K562 (cell line): ENCODE measurements around the gene SLC41A3. TPM values are rescaled to one million over a fixed set of nuclear protein-coding genes. Genes with fewer than 3 reads are reported as not detected.

Source experiments
- ATAC-seq: fragments of 200-7000 bp; cut with Tn5 transposase; 3 replicates; pipeline ENCODE4 v1.9.1; 2020; ENCODE audit warnings: moderate library complexity
- BruUV-seq: library from RNA; stranded (reverse); fragments of 400-500 nt; replicated peaks from 2 replicates; lab custom pipeline; 2021; lab: Mats Ljungman, UMichigan
- CTCF ChIA-PET: fragments of 300-600 bp; formaldehyde crosslinking; extraction: SDS; loops from one replicate; lab custom pipeline; 2021; ENCODE audit warnings: low intra/inter-chr PET ratio; lab: Yijun Ruan, JAX
- POLR2A ChIA-PET: fragments of 300-600, 350-650 bp; sonication (Branson Sonifier 250); formaldehyde crosslinking; extraction: SDS; loops from one replicate; lab custom pipeline; 2021; ENCODE audit warnings: antibody characterized with exemption, inconsistent platforms; lab: Yijun Ruan, JAX
- DNase-seq, 4 experiments: peaks; one replicate each; pipeline versions ENCODE4 v3.0.0 to v3.0.0-alpha.2; 2011 to 2018; ENCODE audit warnings: low spot score in 3 of 4, mixed read lengths in 3 of 4; ENCODE audit errors: extremely low read depth in 1 of 4
- FAIRE-seq: peaks from 2 replicates; lab custom pipeline; 2011; peaks lifted over from hg19 to GRCh38; lab: Jason Lieb, UNC
- H2AFZ ChIP-seq: 2 replicates; pipeline ENCODE4 v1.6.0; 2011; ENCODE audit warnings: low read depth, low read length, control low read depth, inconsistent platforms
- H3K27ac ChIP-seq: fragments of 200-600 bp; 3 replicates; pipeline ENCODE4 v1.8.0; 2011; ENCODE audit warnings: low read depth, mild to moderate bottlenecking, control low read depth, inconsistent platforms, low read length, moderate library complexity, mixed read lengths; ENCODE audit errors: extremely low read depth
- H3K27me3 ChIP-seq, 2 experiments: fragments of 300-600 bp in 1 of 2; 2 replicates in 1 of 2; 3 replicates in 1 of 2; pipeline versions ENCODE4 v1.6.0 to v1.8.0; 2011; ENCODE audit warnings: inconsistent platforms in 2 of 2, low read length in 2 of 2, mild to moderate bottlenecking in 1 of 2, mixed read lengths in 1 of 2, moderate library complexity in 1 of 2; ENCODE audit not compliant: control insufficient read depth in 2 of 2, insufficient read depth in 2 of 2
- H3K36me3 ChIP-seq: fragments of 300-600 bp; 3 replicates; pipeline ENCODE4 v1.8.0; 2011; ENCODE audit warnings: mild to moderate bottlenecking, low read length, inconsistent platforms; ENCODE audit not compliant: control insufficient read depth, insufficient read depth
- H3K4me1 ChIP-seq, 2 experiments: fragments of 200-600 bp in 1 of 2; replicated peaks in 1 of 2; 2 replicates in 1 of 2; 3 replicates in 1 of 2; pipeline versions ENCODE4 v1.5.1 to v1.8.0; 2011; ENCODE audit warnings: inconsistent platforms in 2 of 2, low read length in 2 of 2, mild to moderate bottlenecking in 1 of 2, mixed read lengths in 1 of 2, moderate library complexity in 1 of 2; ENCODE audit not compliant: control insufficient read depth in 2 of 2, insufficient read depth in 2 of 2
- H3K4me2 ChIP-seq: 2 replicates; pipeline ENCODE4 v1.6.1; 2011; ENCODE audit warnings: low read length, control low read depth, inconsistent platforms, mixed read lengths; ENCODE audit not compliant: insufficient read depth
- H3K4me3 ChIP-seq: fragments of 200-600 bp; sonication (generic), shearing (Covaris generic); 2 replicates; pipeline ENCODE4 v1.5.1; 2016; ENCODE audit warnings: control low read depth, inconsistent platforms
- H3K79me2 ChIP-seq: fragments of 200-600 bp; 3 replicates; pipeline ENCODE4 v1.8.0; 2011; ENCODE audit warnings: low read length, inconsistent platforms; ENCODE audit not compliant: control insufficient read depth, insufficient read depth
- H3K9ac ChIP-seq, 2 experiments: 2 replicates each; pipeline versions ENCODE4 v1.6.0 to v1.6.1; 2011; ENCODE audit warnings: low read depth in 2 of 2, low read length in 2 of 2, control low read depth in 1 of 2, inconsistent platforms in 1 of 2, mild to moderate bottlenecking in 1 of 2, mixed read lengths in 1 of 2; ENCODE audit not compliant: insufficient read depth in 1 of 2
- H3K9me1 ChIP-seq: one replicate; pipeline ENCODE4 v1.6.0; 2011; ENCODE audit warnings: inconsistent platforms, mild to moderate bottlenecking, low read length, moderate library complexity; ENCODE audit not compliant: control insufficient read depth, insufficient read depth
- H3K9me3 ChIP-seq: replicated peaks from 2 replicates; pipeline ENCODE4 v1.5.1; 2011; ENCODE audit warnings: low read depth, low read length, inconsistent platforms; ENCODE audit not compliant: control insufficient read depth, insufficient read depth
- H4K20me1 ChIP-seq: replicated peaks from 2 replicates; pipeline ENCODE4 v1.6.1; 2011; ENCODE audit warnings: low read length, inconsistent platforms, mixed read lengths; ENCODE audit not compliant: control insufficient read depth, insufficient read depth
- ETV1 ChIP-seq: fragments of 450-650 bp; conservative IDR thresholded peaks from 2 replicates; pipeline ENCODE4 v1.6.1; 2016; ENCODE audit warnings: missing genetic modification characterization, control low read depth, low read depth, missing compliant biosample characterization
- HNRNPH1 ChIP-seq: fragments of 200-400 bp; formaldehyde crosslinking; optimal IDR thresholded peaks from 2 replicates; pipeline ENCODE3; 2017; ENCODE audit warnings: low read depth, mild to moderate bottlenecking, low read length, moderate library complexity
- KAT8 ChIP-seq: fragments of 450-650 bp; IDR thresholded peaks from 2 replicates; pipeline ENCODE4 v1.6.1; 2016; ENCODE audit warnings: low read depth, mild to moderate bottlenecking
- PYGO2 ChIP-seq: fragments of 450-650 bp; IDR thresholded peaks from 2 replicates; pipeline ENCODE4 v1.6.1; 2016; ENCODE audit warnings: mild to moderate bottlenecking, missing genetic modification characterization, moderate library complexity, missing compliant biosample characterization
- YBX1 ChIP-seq: fragments of 450-650 bp; IDR thresholded peaks from 2 replicates; pipeline ENCODE4 v1.7.1; 2016; ENCODE audit warnings: mild to moderate bottlenecking
- ZNF79 ChIP-seq: fragments of 250-450 bp; sonication (Bioruptor Pico); IDR thresholded peaks from 2 replicates; pipeline ENCODE4 v1.4.0; 2020; ENCODE audit warnings: low read depth, mild to moderate bottlenecking, moderate library complexity
- ZSCAN29 ChIP-seq: fragments of 450-650 bp; IDR thresholded peaks from 2 replicates; pipeline ENCODE4 v1.6.1; 2017
- WGBS: fragments of 100-300 bp; shearing (Covaris generic); methylation state at CpG from one replicate; pipeline ENCODE4 v1.1.6; 2016; ENCODE audit warnings: low coverage, mixed read lengths; ENCODE audit not compliant: insufficient coverage; ENCODE audit errors: missing lambda C conversion rate; 5-methylcytosine and 5-hydroxymethylcytosine counted together
- in situ Hi-C: fragments of 300-500 bp; cut with MboI; formaldehyde crosslinking; loops from 4 replicates; pipeline ENCODE4 v1.15.0; 2018; ENCODE audit warnings: inconsistent platforms, mixed read lengths
- intact Hi-C: fragments of 100-400 bp; cut with micrococcal nuclease; formaldehyde crosslinking; loops from 2 replicates; pipeline ENCODE4 v1.14.2; 2022
- polyA plus RNA-seq, 8 experiments: library from polyadenylated mRNA; depleted of rRNA in 4 of 8; stranded (reverse) in 5 of 8; unstranded in 3 of 8; fragments of >200 nt; fragmentation: Nextera tagmentation in 2 of 8; fragmentation: Illumina TruSeq in 1 of 8; extraction: Ambion mirVana in 2 of 8; extraction: Trizol in 1 of 8; gene quantifications; 2 replicates each; pipeline versions ENCODE4 v1.2.1 to v1.2.3, GENCODE V29; 2011 to 2014; ENCODE audit warnings: inconsistent platforms in 1 of 8, missing spikeins in 1 of 8
- total RNA-seq, 7 experiments: library from RNA; depleted of rRNA in 6 of 7; stranded (reverse); fragments of >200 nt in 6 of 7; fragmentation: Illumina TruSeq in 2 of 7; extraction: Trizol in 2 of 7; gene quantifications; 2 replicates each; pipeline versions ENCODE4 v1.2.1 to v1.2.3, GENCODE V29; 2011 to 2021; ENCODE audit warnings: low replicate concordance in 1 of 7
- TF ChIP-seq, protein P1 (sequence below): fragments of 150-350 bp; conservative IDR thresholded peaks from 2 replicates; pipeline ENCODE4 v1.6.1; 2014; ENCODE audit warnings: low read length
- TF ChIP-seq, protein P2 (sequence below): fragments of 250-450 bp; sonication (Bioruptor Pico); IDR thresholded peaks from 2 replicates; pipeline ENCODE4 v1.4.0; 2020; ENCODE audit warnings: mild to moderate bottlenecking

SLC41A3 gene
- total and polyA plus RNA-seq, 9 of the 15 experiments (the other 6 are each of a cell fraction or from before 2014, with no cell fraction given): 4.1 to 20.7 (median 11.2) TPM

DNA sequence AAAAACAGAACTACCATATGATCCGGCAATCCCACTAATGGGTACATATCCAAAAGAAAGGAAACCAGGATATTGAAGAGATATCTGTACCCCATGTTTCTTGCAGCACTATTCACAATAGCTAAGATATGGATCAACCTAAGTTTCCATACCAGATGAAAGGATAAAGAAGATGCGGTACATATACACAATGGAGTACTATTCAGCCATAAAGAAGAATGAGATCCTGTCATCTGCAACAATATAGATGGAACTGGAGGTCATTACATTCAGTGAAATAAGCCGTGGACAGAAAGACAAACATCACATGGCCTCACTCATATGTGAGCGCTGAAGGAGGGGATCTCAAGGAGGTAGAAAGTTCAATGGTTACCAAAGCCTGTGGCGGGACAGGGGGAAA is 3.0 kb downstream of the SLC41A3 start:
- DNase-seq (no peak), ATAC-seq (no peak)
- Histone ChIP-seq H3K9me1 (no peaks in the 10 kb centered on the region), H4K20me1 (no peaks in the 10 kb centered on the region), H3K27me3 (no peaks in the 10 kb centered on the region), H3K36me3 (no peaks in the 10 kb centered on the region), H3K79me2 (peaks cover 7% of the 10 kb centered on the region; the same call in 2 of the 3 replicates), H3K4me1 (peaks cover 10 to 17% of the 10 kb centered on the region in 2 experiments; a peak in 4 of 5 replicates), H2AFZ (no peak overlapping the region), H3K4me3 (no peak overlapping the region), H3K9ac (no peak overlapping the region)
- in situ Hi-C loops: no loop called here
- BruUV-seq: no TSS peak
- ChIA-PET CTCF (no interaction called here), POLR2A (interaction anchor here (1.2 kb wide), 1 partner anchor 11 kb away, joined by 3 read pairs; no protein-coding TSS in a partner anchor)
- WGBS: 100% methylated on average over 2 of the region's 5 CpGs
- intact Hi-C loops: no loop called here
- TF ChIP-seq ZNF79 (CRISPR knock-in tag): no peak
- TF ChIP-seq KAT8: no peak
- no peak for TF ChIP-seq HNRNPH1
- TF ChIP-seq, all 486 proteins: peak for 0
- Histone ChIP-seq H3K9me3 (no peaks in the 10 kb centered on the region), H3K4me2 (no peak overlapping the region), H3K27ac (no peak overlapping the region)
- no peak for FAIRE-seq

DNA sequence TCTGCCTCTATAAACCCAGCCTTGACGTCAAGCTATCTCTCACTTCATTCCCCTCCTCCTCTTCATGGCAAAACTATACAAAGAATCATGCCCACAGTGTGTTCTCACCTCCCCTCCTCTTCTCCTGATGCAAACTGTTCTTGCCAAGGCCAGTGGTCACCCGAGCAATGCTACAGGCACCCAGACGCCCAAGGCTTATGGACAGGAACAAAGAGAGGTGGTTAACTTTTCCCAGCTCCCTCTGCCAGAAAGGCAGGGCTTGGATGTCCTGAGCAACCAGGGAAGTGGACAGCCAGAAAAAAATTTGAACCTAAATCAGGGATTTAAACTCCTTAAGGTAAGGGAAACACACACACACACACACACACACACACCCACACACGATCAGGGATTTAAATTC is 5.1 kb downstream of the SLC41A3 start:
- FAIRE-seq (no peak), DNase-seq (no peak), ATAC-seq (no peak)
- Histone ChIP-seq H3K4me2 (no peak overlapping the region), H3K27me3 (no peaks in the 10 kb centered on the region), H2AFZ (no peak overlapping the region), H3K79me2 (peaks cover 7% of the 10 kb centered on the region; the same call in 2 of the 3 replicates), H3K9ac (no peak overlapping the region), H3K4me3 (no peak overlapping the region), H4K20me1 (no peaks in the 10 kb centered on the region), H3K36me3 (no peaks in the 10 kb centered on the region), H3K9me3 (no peaks in the 10 kb centered on the region), H3K4me1 (peaks cover 2 to 17% of the 10 kb centered on the region in 2 experiments; a peak in 3 of 5 replicates), H3K9me1 (no peaks in the 10 kb centered on the region), H3K27ac (no peak overlapping the region)
- CTCF ChIA-PET: no interaction called here
- POLR2A ChIA-PET: interaction anchor here (0.7 kb wide), 1 partner anchor 75 kb away, joined by 3 read pairs; no protein-coding TSS in a partner anchor
- in situ Hi-C loops (no loop called here), intact Hi-C loops (no loop called here)
- BruUV-seq: no TSS peak
- 0% methylated on average over 1 of the region's 4 CpGs for WGBS
- no peak for TF ChIP-seq ETV1
- TF ChIP-seq, protein P1, sequence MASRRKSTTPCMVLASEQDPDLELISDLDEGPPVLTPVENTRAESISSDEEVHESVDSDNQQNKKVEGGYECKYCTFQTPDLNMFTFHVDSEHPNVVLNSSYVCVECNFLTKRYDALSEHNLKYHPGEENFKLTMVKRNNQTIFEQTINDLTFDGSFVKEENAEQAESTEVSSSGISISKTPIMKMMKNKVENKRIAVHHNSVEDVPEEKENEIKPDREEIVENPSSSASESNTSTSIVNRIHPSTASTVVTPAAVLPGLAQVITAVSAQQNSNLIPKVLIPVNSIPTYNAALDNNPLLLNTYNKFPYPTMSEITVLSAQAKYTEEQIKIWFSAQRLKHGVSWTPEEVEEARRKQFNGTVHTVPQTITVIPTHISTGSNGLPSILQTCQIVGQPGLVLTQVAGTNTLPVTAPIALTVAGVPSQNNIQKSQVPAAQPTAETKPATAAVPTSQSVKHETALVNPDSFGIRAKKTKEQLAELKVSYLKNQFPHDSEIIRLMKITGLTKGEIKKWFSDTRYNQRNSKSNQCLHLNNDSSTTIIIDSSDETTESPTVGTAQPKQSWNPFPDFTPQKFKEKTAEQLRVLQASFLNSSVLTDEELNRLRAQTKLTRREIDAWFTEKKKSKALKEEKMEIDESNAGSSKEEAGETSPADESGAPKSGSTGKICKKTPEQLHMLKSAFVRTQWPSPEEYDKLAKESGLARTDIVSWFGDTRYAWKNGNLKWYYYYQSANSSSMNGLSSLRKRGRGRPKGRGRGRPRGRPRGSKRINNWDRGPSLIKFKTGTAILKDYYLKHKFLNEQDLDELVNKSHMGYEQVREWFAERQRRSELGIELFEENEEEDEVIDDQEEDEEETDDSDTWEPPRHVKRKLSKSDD: no peak
- TF ChIP-seq, protein P2, sequence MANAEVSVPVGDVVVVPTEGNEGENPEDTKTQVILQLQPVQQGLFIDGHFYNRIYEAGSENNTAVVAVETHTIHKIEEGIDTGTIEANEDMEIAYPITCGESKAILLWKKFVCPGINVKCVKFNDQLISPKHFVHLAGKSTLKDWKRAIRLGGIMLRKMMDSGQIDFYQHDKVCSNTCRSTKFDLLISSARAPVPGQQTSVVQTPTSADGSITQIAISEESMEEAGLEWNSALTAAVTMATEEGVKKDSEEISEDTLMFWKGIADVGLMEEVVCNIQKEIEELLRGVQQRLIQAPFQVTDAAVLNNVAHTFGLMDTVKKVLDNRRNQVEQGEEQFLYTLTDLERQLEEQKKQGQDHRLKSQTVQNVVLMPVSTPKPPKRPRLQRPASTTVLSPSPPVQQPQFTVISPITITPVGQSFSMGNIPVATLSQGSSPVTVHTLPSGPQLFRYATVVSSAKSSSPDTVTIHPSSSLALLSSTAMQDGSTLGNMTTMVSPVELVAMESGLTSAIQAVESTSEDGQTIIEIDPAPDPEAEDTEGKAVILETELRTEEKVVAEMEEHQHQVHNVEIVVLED: no peak
- TF ChIP-seq YBX1: no peak
- TF ChIP-seq ZSCAN29: no peak
- no peak for TF ChIP-seq PYGO2
